H1 (cell line): ENCODE data around the gene MRPL43. TPM values are rescaled to one million over a fixed set of nuclear protein-coding genes. Genes with fewer than 3 reads are reported as not detected.

Experiments
- CTCF ChIA-PET: fragments of 300-600 bp; sonication (Branson Sonifier 250); formaldehyde crosslinking; loops from one replicate; lab custom pipeline; 2021; ENCODE audit not compliant: partially characterized antibody; lab: Charles Lee
- POLR2A ChIA-PET: fragments of 300-600 bp; sonication (Branson Sonifier 250); formaldehyde crosslinking; loops from one replicate; lab custom pipeline; 2021; ENCODE audit warnings: inconsistent platforms; ENCODE audit not compliant: partially characterized antibody; lab: Charles Lee
- DNase-seq, 2 experiments: peaks; one replicate each; pipeline versions ENCODE4 v3.0.0 to v3.0.0-alpha.2; 2010 to 2022; ENCODE audit warnings: low spot score in 2 of 2, low read depth in 1 of 2, mixed read lengths in 1 of 2
- FAIRE-seq: peaks from 2 replicates; lab custom pipeline; 2011; peaks lifted over from hg19 to GRCh38; lab: Jason Lieb, UNC
- H2AFZ ChIP-seq: 2 replicates; pipeline ENCODE4 v1.8.1; 2012; ENCODE audit warnings: low read length, inconsistent platforms
- H2AK5ac ChIP-seq: 2 replicates; pipeline ENCODE4 v1.6.1; 2013; ENCODE audit warnings: low read depth, low read length
- H2BK120ac ChIP-seq: replicated peaks from 2 replicates; pipeline ENCODE3; 2013; ENCODE audit warnings: low read depth, low read length, inconsistent platforms
- H2BK12ac ChIP-seq: 2 replicates; pipeline ENCODE4 v1.6.1; 2013; ENCODE audit warnings: low read depth, low read length
- H2BK15ac ChIP-seq: 2 replicates; pipeline ENCODE4 v1.6.1; 2013; ENCODE audit warnings: low read length
- H2BK20ac ChIP-seq: 2 replicates; pipeline ENCODE4 v1.6.1; 2013; ENCODE audit warnings: low read length
- H2BK5ac ChIP-seq: 2 replicates; pipeline ENCODE4 v1.6.1; 2013; ENCODE audit warnings: low read depth, low read length
- H3K14ac ChIP-seq: 2 replicates; pipeline ENCODE4 v1.6.1; 2013; ENCODE audit warnings: inconsistent platforms; ENCODE audit not compliant: insufficient read length
- H3K18ac ChIP-seq: 2 replicates; pipeline ENCODE4 v1.6.1; 2013; ENCODE audit warnings: low read length; ENCODE audit errors: extremely low read depth
- H3K23ac ChIP-seq: 2 replicates; pipeline ENCODE4 v1.6.1; 2013; ENCODE audit warnings: inconsistent platforms; ENCODE audit not compliant: insufficient read length
- H3K23me2 ChIP-seq: 2 replicates; pipeline ENCODE4 v1.6.1; 2013; ENCODE audit warnings: low read depth, low read length
- H3K27ac ChIP-seq: 2 replicates; pipeline ENCODE4 v1.6.1; 2011; ENCODE audit warnings: low read depth, low read length, inconsistent platforms
- H3K27me3 ChIP-seq, 4 experiments: replicated peaks in 1 of 4; 1 replicate in 1 of 4; 2 replicates in 3 of 4; pipeline versions ENCODE4 v1.6.1 to v1.8.1; 2011 to 2013; ENCODE audit warnings: low read length in 3 of 4, mild to moderate bottlenecking in 3 of 4, inconsistent platforms in 2 of 4, mixed read lengths in 2 of 4, moderate library complexity in 1 of 4; ENCODE audit not compliant: control insufficient read depth in 3 of 4, insufficient read depth in 3 of 4; ENCODE audit errors: extremely low read depth in 1 of 4
- H3K36me3 ChIP-seq, 4 experiments: 2 replicates each; pipeline versions ENCODE4 v1.6.1 to v1.8.1; 2011 to 2013; ENCODE audit warnings: mild to moderate bottlenecking in 4 of 4, low read length in 3 of 4, moderate library complexity in 2 of 4, control low read depth in 1 of 4, inconsistent platforms in 1 of 4; ENCODE audit not compliant: insufficient read depth in 4 of 4, control insufficient read depth in 2 of 4
- H3K4ac ChIP-seq: replicated peaks from 2 replicates; pipeline ENCODE3; 2013; ENCODE audit warnings: low read length, low read depth, mixed read lengths, inconsistent platforms; ENCODE audit not compliant: insufficient read length
- H3K4me1 ChIP-seq, 4 experiments: replicated peaks in 1 of 4; 1 replicate in 1 of 4; 2 replicates in 3 of 4; pipeline versions ENCODE4 v1.6.1 to v1.8.1; 2011 to 2013; ENCODE audit warnings: low read length in 3 of 4, inconsistent platforms in 2 of 4, mixed read lengths in 1 of 4; ENCODE audit not compliant: insufficient read depth in 4 of 4, control insufficient read depth in 3 of 4
- H3K4me2 ChIP-seq, 2 experiments: 2 replicates each; pipeline versions ENCODE4 v1.6.1 to v1.8.1; 2011 to 2013; ENCODE audit warnings: low read depth in 2 of 2, low read length in 2 of 2, control low read depth in 1 of 2, inconsistent platforms in 1 of 2, mild to moderate bottlenecking in 1 of 2; ENCODE audit not compliant: insufficient read depth in 1 of 2
- H3K4me3 ChIP-seq, 4 experiments: fragments of 200-600, 300-600 bp in 1 of 4; sonication (generic), shearing (Covaris generic), sonication (Bioruptor Twin) in 1 of 4; 2 replicates each; pipeline versions ENCODE4 v1.5.1 to v1.8.1; 2011 to 2016; ENCODE audit warnings: low read length in 4 of 4, low read depth in 3 of 4, control low read depth in 2 of 4, inconsistent platforms in 2 of 4, mild to moderate bottlenecking in 2 of 4, mixed read lengths in 1 of 4, moderate library complexity in 1 of 4; ENCODE audit not compliant: insufficient read depth in 2 of 4; ENCODE audit errors: extremely low read depth in 1 of 4
- H3K56ac ChIP-seq: replicated peaks from 2 replicates; pipeline ENCODE3; 2013; ENCODE audit warnings: low read depth, mild to moderate bottlenecking, mixed read lengths, low read length, inconsistent platforms; ENCODE audit not compliant: insufficient read length
- H3K79me1 ChIP-seq: 2 replicates; pipeline ENCODE4 v1.6.1; 2013; ENCODE audit warnings: low read depth, low read length, control low read depth
- H3K79me2 ChIP-seq, 2 experiments: 2 replicates each; pipeline versions ENCODE4 v1.6.1 to v1.8.1; 2012 to 2013; ENCODE audit warnings: low read length in 2 of 2, mild to moderate bottlenecking in 2 of 2, inconsistent platforms in 1 of 2; ENCODE audit not compliant: insufficient read depth in 2 of 2, control insufficient read depth in 1 of 2
- H3K9ac ChIP-seq, 4 experiments: replicated peaks in 1 of 4; 1 replicate in 1 of 4; 2 replicates in 3 of 4; pipeline versions ENCODE4 v1.6.1 to v1.8.1; 2011 to 2013; ENCODE audit warnings: low read depth in 3 of 4, low read length in 3 of 4, control low read depth in 2 of 4, mild to moderate bottlenecking in 2 of 4, moderate library complexity in 2 of 4, inconsistent platforms in 1 of 4; ENCODE audit errors: extremely low read depth in 1 of 4
- H3K9me3 ChIP-seq, 2 experiments: 2 replicates each; pipeline versions ENCODE4 v1.6.1 to v1.8.1; 2012 to 2013; ENCODE audit warnings: mild to moderate bottlenecking in 2 of 2, moderate library complexity in 2 of 2, control low read depth in 1 of 2, inconsistent platforms in 1 of 2, low read depth in 1 of 2, low read length in 1 of 2, mixed read lengths in 1 of 2; ENCODE audit not compliant: insufficient read depth in 2 of 2
- H4K20me1 ChIP-seq, 2 experiments: replicated peaks in 1 of 2; 2 replicates each; pipeline versions ENCODE3 to v1.8.1; 2011 to 2013; ENCODE audit warnings: inconsistent platforms in 2 of 2, low read length in 2 of 2, mild to moderate bottlenecking in 1 of 2; ENCODE audit not compliant: insufficient read depth in 2 of 2, control insufficient read depth in 1 of 2
- H4K5ac ChIP-seq: 2 replicates; pipeline ENCODE4 v1.6.1; 2013; ENCODE audit warnings: low read length, low read depth, mixed read lengths, inconsistent platforms; ENCODE audit not compliant: insufficient read length
- H4K8ac ChIP-seq: 2 replicates; pipeline ENCODE4 v1.8.0; 2013; ENCODE audit warnings: mild to moderate bottlenecking, moderate library complexity, low read length, inconsistent platforms; ENCODE audit not compliant: insufficient read depth; ENCODE audit errors: extremely low read depth
- H4K91ac ChIP-seq: replicated peaks from 2 replicates; pipeline ENCODE3; 2013; ENCODE audit warnings: low read length, mixed read lengths, inconsistent platforms; ENCODE audit not compliant: insufficient read length
- BRCA1 ChIP-seq: IDR thresholded peaks from 2 replicates; pipeline ENCODE4 v1.6.1; 2012; ENCODE audit warnings: low read depth, low read length, improper control_type of control experiment
- NANOG ChIP-seq: IDR thresholded peaks from 2 replicates; pipeline ENCODE4 v1.6.1; 2011; ENCODE audit warnings: low read length, low read depth, mild to moderate bottlenecking, inconsistent platforms; ENCODE audit not compliant: insufficient read depth, poor library complexity, severe bottlenecking
- RBBP5 ChIP-seq: IDR thresholded peaks from 2 replicates; pipeline ENCODE4 v1.7.1; 2012; ENCODE audit warnings: low read depth, mild to moderate bottlenecking, inconsistent platforms, low read length, moderate library complexity, borderline replicate concordance
- SRF ChIP-seq: IDR thresholded peaks from 2 replicates; pipeline ENCODE4 v1.6.1; 2011; ENCODE audit warnings: mild to moderate bottlenecking, low read depth, low read length, moderate library complexity
- SUZ12 ChIP-seq: fragments of 200-600 bp; sonication (generic); IDR thresholded peaks from 2 replicates; pipeline ENCODE4 v1.6.1; 2012; ENCODE audit warnings: mild to moderate bottlenecking, inconsistent platforms, low read length, moderate library complexity, mixed read lengths
- TAF1 ChIP-seq: IDR thresholded peaks from 2 replicates; pipeline ENCODE4 v1.6.1; 2011; ENCODE audit warnings: mild to moderate bottlenecking, low read depth, low read length
- WGBS, 2 experiments: shearing (Covaris generic) in 1 of 2; methylation state at CpG; one replicate each; pipeline versions ENCODE4 v1.1.6 to v1.1.7; 2013 to 2015; ENCODE audit warnings: low lambda C conversion rate in 2 of 2, mixed read lengths in 2 of 2, inconsistent platforms in 1 of 2, low coverage in 1 of 2, missing lambda C conversion rate in 1 of 2; ENCODE audit not compliant: insufficient replicate concordance in 2 of 2, insufficient coverage in 1 of 2, insufficient read length in 1 of 2; ENCODE audit errors: extremely low coverage in 1 of 2, missing lambda C conversion rate in 1 of 2; 5-methylcytosine and 5-hydroxymethylcytosine counted together
- polyA plus RNA-seq, 7 experiments: library from polyadenylated mRNA; depleted of rRNA in 3 of 7; stranded (reverse) in 5 of 7; unstranded in 2 of 7; fragments of >200 nt in 5 of 7; fragments of 200-250 nt in 2 of 7; gene quantifications; 1 replicate in 5 of 7; 2 replicates in 1 of 7; 4 replicates in 1 of 7; pipeline versions ENCODE4 v1.2.1 to v1.2.3, GENCODE V29; 2011 to 2013; ENCODE audit warnings: missing spikeins in 2 of 7, mixed read lengths in 2 of 7
- total RNA-seq: library from RNA; stranded (reverse); fragmentation: NEBNext Ultra II Directional; extraction: Animal tissue kit (Norgen Biotek cat#: 25700); gene quantifications from 2 replicates; pipeline ENCODE4 v1.2.1, GENCODE V29; 2021

MRPL43 gene
- total and polyA plus RNA-seq, 2 of the 8 experiments (the other 6 are each of a cell fraction or from before 2014, with no cell fraction given), result 74.1 to 149 TPM

DNA sequence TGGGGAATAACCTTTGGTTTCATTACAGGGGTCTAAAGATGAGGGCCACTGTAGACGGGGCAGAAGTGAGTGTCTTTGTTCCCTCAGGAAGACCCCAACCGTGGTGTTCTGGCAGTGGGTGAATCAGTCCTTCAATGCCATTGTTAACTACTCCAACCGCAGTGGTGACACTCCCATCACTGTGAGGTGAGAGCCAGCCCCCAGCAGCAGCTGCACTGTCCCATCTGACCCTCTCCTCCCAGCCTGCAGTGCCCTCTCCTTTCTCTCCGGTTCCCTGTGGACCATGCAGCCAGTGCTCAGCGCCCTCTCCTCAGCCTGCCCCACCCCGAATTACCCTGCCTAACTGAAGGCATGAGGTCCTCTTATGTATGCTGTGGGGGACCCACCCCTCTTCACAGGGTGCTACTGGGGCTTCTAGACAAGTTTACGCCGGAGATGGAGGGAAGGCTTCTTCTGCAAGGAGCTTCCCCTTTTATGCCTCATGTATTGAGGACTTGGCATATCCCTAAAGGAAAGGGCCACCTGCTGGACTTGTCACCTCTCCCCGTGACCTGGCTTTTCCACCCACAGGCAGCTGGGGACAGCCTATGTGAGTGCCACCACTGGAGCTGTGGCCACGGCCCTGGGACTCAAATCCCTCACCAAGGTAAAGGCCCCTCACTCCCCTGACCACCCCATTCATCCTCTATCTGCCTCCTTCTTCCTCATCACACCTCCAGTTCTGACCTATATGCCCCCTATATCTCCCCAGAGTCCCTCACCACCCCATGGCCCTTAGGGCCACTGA lies 48.8 kb upstream of the MRPL43 start:
- H3K27me3 ChIP-seq, result peaks cover 1 to 38% (median 33%) of the 10 kb centered on the region in 4 experiments
- H3K14ac ChIP-seq, result no peak overlapping the region

More for the DNA sequence above, 48.8 kb upstream of the MRPL43 start:
- no peaks in the 10 kb centered on the region for H3K9me3 ChIP-seq
- no peak overlapping the region for H2BK15ac ChIP-seq
- DNase-seq (no peak), FAIRE-seq (no peak)
- peaks cover 11% of the 10 kb centered on the region for H3K23me2 ChIP-seq
- TF ChIP-seq TAF1, result no peak
- no peak for TF ChIP-seq SUZ12
- TF ChIP-seq RBBP5, result no peak
- TF ChIP-seq NANOG, result no peak
- no peak for TF ChIP-seq BRCA1
- TF ChIP-seq SRF, result no peak
- TF ChIP-seq, all 59 proteins: peak for 0
- Histone ChIP-seq H3K4me2 (no peak overlapping the region), H3K23ac (no peak overlapping the region), H3K4me1 (peaks cover 0 to 12% (median 10%) of the 10 kb centered on the region in 4 experiments; a peak in 6 of 7 replicates), H3K27ac (no peak overlapping the region), H3K18ac (no peak overlapping the region), H2AK5ac (no peak overlapping the region), H2BK12ac (no peak overlapping the region), H4K5ac (no peak overlapping the region), H3K79me1 (no peaks in the 10 kb centered on the region), H4K8ac (no peak overlapping the region), H3K4me3 (no peak overlapping the region), H3K79me2 (no peaks in the 10 kb centered on the region), H3K9ac (no peak overlapping the region), H2BK20ac (no peak overlapping the region), H4K91ac (no peak overlapping the region), H3K56ac (no peak overlapping the region), H2AFZ (no peak overlapping the region), H3K36me3 (no peaks in the 10 kb centered on the region), H2BK5ac (no peak overlapping the region), H3K4ac (no peak overlapping the region), H2BK120ac (no peak overlapping the region), H4K20me1 (peaks cover 0 to 3% of the 10 kb centered on the region in 2 experiments)
- ChIA-PET POLR2A (no interaction called here), CTCF (interaction anchor here (0.5 to 51.8 kb wide), 6 partner anchors 9 to 473 kb away, joined by 3 to 2176 read pairs (median 76); partner anchors contain the start of genes KAZALD1, PDZD7 and SFXN3)
- WGBS, 2 experiments, result 77% methylated on average over 9 of the region's 10 CpGs; no CpG with 5 or more reads in 1 of the 2 experiments
